Measurements from ENCODE around the gene PTPN12. TPM values are rescaled to one million over a fixed set of nuclear protein-coding genes. Genes with fewer than 3 reads are reported as not detected.
"Not testable (repeated sequence)": the region's sequence is repeated elsewhere in the genome, so short reads cannot be mapped to it uniquely, and the experiment has no call there.

The PTPN12 gene
- 10 to 100 TPM; 33.8 to 84.3 TPM for total RNA-seq

DNA sequence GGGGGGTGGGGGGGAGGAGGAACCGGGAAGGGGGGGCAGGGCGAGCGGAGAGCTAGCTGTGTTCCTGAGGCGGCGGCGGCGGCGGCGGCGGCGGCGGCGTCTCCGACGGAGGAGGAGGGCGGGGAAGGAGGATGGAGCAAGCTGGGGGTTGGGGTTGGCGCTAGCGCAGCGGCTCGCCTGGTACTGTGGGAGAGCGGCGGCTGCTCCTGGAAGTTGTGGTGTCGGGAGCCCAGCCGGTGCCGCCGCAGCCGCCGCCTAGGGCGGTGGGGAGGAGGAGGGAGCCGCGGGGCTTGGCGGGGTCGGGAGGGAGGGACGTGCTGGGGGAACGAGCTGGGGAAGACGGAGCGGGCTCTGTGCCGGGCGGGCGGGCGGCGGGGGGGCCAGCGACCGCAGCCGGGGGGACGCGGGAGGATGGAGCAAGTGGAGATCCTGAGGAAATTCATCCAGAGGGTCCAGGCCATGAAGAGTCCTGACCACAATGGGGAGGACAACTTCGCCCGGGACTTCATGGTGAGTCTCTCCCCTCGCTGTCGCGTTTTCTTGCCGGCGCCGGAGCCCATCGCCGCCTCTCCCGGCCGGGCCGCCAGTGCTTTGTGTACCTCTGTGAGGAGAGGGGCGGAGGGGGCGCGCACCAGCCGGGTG, at the start of gene PTPN12:
PTPN12 (plus strand) TSS at position 160 of the 642 bp plus-strand sequence; CDS start at position 412, 252 bp downstream.
- Mint-ChIP-seq H3K36me3 (no peaks in the 10 kb centered on the region), H3K9me3 (no peaks in the 10 kb centered on the region), H3K27ac (peak within 1 kb of the TSS; percentile 77 to 85), H3K27me3 (no peaks in the 10 kb centered on the region), H3K4me3 (peak within 1 kb of the TSS; percentile 87), H3K4me1 (ENCODE audit: low read depth in 2 of 2) (peaks cover 27 to 39% of the 10 kb centered on the region in 2 donors)
- DNase-seq (ENCODE audit: low spot score): no peak
- ATAC-seq: peak; percentile 73 to 78

DNA sequence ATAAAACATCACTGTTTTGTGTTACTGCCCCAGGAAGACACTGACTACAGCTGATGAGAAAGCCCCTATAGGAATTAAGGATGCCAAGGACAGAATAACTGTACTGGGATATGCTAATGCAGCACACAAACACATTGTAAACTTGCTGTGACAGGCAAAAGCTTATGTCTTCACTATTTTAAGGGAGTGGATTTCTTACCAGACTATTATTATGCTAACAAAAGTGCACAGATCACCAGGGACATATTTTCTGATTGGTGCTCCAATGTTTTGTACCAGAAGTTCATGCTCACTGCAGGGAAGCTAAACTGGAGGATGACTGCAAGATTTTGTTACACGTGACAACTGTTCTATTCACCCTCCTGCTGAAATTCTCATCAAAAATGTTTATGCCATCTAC, 48.1 kb upstream of the PTPN12 start:
- no peak overlapping the region for H3K27ac Mint-ChIP-seq
- H3K9me3 Mint-ChIP-seq: no peaks in the 10 kb centered on the region
- H3K27me3 Mint-ChIP-seq: no peaks in the 10 kb centered on the region
- no peak for ATAC-seq
- DNase-seq (ENCODE audit: low spot score): no peak
- peaks cover 7% of the 10 kb centered on the region for H3K36me3 Mint-ChIP-seq
- H3K4me3 Mint-ChIP-seq: no peak overlapping the region
- H3K4me1 Mint-ChIP-seq (ENCODE audit: low read depth in 2 of 2): no peaks in the 10 kb centered on the region

- H3K4me3 Mint-ChIP-seq: no peak overlapping the region
- peaks cover 7% of the 10 kb centered on the region for H3K36me3 Mint-ChIP-seq
- no peak overlapping the region for H3K27ac Mint-ChIP-seq
- ATAC-seq (no peak), DNase-seq (ENCODE audit: low spot score) (no peak)
- peaks cover 8 to 10% of the 10 kb centered on the region in 2 donors for H3K4me1 Mint-ChIP-seq (ENCODE audit: low read depth in 2 of 2)
- H3K27me3 Mint-ChIP-seq: no peaks in the 10 kb centered on the region
- no peaks in the 10 kb centered on the region for H3K9me3 Mint-ChIP-seq
These were observed 40.0 kb upstream of the PTPN12 start for GRCh38 chr7:77497079-77497478.

- Mint-ChIP-seq H3K36me3 (peaks cover under 1% of the 10 kb centered on the region), H3K27me3 (no peaks in the 10 kb centered on the region), H3K4me1 (ENCODE audit: low read depth in 2 of 2) (peaks cover 8 to 10% of the 10 kb centered on the region in 2 donors), H3K27ac (no peak overlapping the region), H3K4me3 (no peak overlapping the region), H3K9me3 (no peaks in the 10 kb centered on the region)
- ATAC-seq (no peak), DNase-seq (ENCODE audit: low spot score) (no peak)
These were observed 38.3 kb upstream of the PTPN12 start for GRCh38 chr7:77498659-77499379.

GRCh38 chr7:77501192-77501515, 35.9 kb upstream of the PTPN12 start:
- no peaks in the 10 kb centered on the region for H3K27me3 Mint-ChIP-seq
- no peaks in the 10 kb centered on the region for H3K36me3 Mint-ChIP-seq
- H3K27ac Mint-ChIP-seq: peak overlapping the region in 1 of 2 donors; percentile 55
- no peak for ATAC-seq
- H3K4me3 Mint-ChIP-seq: no peak overlapping the region
- H3K4me1 Mint-ChIP-seq (ENCODE audit: low read depth in 2 of 2): peaks cover 8 to 10% of the 10 kb centered on the region in 2 donors
- no peak for DNase-seq (ENCODE audit: low spot score)
- peaks cover 3% of the 10 kb centered on the region for H3K9me3 Mint-ChIP-seq

- Mint-ChIP-seq H3K36me3 (no peaks in the 10 kb centered on the region), H3K4me3 (no peak overlapping the region), H3K9me3 (peaks cover 3% of the 10 kb centered on the region), H3K4me1 (ENCODE audit: low read depth in 2 of 2) (peaks cover 8 to 10% of the 10 kb centered on the region in 2 donors), H3K27me3 (no peaks in the 10 kb centered on the region), H3K27ac (no peak overlapping the region)
- ATAC-seq: no peak
- DNase-seq (ENCODE audit: low spot score): no peak
These were observed 32.1 kb upstream of the PTPN12 start for GRCh38 chr7:77504951-77505350.

- H3K27ac Mint-ChIP-seq: no peak overlapping the region
- ATAC-seq (no peak), DNase-seq (ENCODE audit: low spot score) (no peak)
- no peaks in the 10 kb centered on the region for H3K4me1 Mint-ChIP-seq (ENCODE audit: low read depth in 2 of 2)
- H3K4me3 Mint-ChIP-seq: no peak overlapping the region
- peaks cover 3% of the 10 kb centered on the region for H3K9me3 Mint-ChIP-seq
- H3K36me3 Mint-ChIP-seq: no peaks in the 10 kb centered on the region
- no peaks in the 10 kb centered on the region for H3K27me3 Mint-ChIP-seq
These were observed 30.2 kb upstream of the PTPN12 start for GRCh38 chr7:77506899-77507298.

- not testable (repeated sequence) for H3K36me3 Mint-ChIP-seq; H3K9me3 Mint-ChIP-seq; H3K27me3 Mint-ChIP-seq; H3K4me1 Mint-ChIP-seq (ENCODE audit: low read depth in 2 of 2); DNase-seq (ENCODE audit: low spot score); H3K27ac Mint-ChIP-seq; H3K4me3 Mint-ChIP-seq; ATAC-seq
These were observed 24.0 kb upstream of the PTPN12 start for GRCh38 chr7:77513002-77513670.

- no peak overlapping the region for H3K4me3 Mint-ChIP-seq
- no peaks in the 10 kb centered on the region for H3K9me3 Mint-ChIP-seq
- no peak for DNase-seq (ENCODE audit: low spot score)
- no peaks in the 10 kb centered on the region for H3K36me3 Mint-ChIP-seq
- H3K27ac Mint-ChIP-seq: no peak overlapping the region
- H3K4me1 Mint-ChIP-seq (ENCODE audit: low read depth in 2 of 2): no peaks in the 10 kb centered on the region
- ATAC-seq: no peak
- H3K27me3 Mint-ChIP-seq: no peaks in the 10 kb centered on the region
These were observed 21.0 kb upstream of the PTPN12 start for GRCh38 chr7:77516085-77516484.

- Mint-ChIP-seq H3K27ac (no peak overlapping the region), H3K4me1 (ENCODE audit: low read depth in 2 of 2) (peaks cover 0 to 3% of the 10 kb centered on the region in 2 donors), H3K36me3 (no peaks in the 10 kb centered on the region), H3K9me3 (no peaks in the 10 kb centered on the region), H3K27me3 (no peaks in the 10 kb centered on the region), H3K4me3 (no peak overlapping the region)
- DNase-seq (ENCODE audit: low spot score): no peak
- no peak for ATAC-seq
These were observed 16.8 kb upstream of the PTPN12 start for GRCh38 chr7:77520261-77520660.

DNA sequence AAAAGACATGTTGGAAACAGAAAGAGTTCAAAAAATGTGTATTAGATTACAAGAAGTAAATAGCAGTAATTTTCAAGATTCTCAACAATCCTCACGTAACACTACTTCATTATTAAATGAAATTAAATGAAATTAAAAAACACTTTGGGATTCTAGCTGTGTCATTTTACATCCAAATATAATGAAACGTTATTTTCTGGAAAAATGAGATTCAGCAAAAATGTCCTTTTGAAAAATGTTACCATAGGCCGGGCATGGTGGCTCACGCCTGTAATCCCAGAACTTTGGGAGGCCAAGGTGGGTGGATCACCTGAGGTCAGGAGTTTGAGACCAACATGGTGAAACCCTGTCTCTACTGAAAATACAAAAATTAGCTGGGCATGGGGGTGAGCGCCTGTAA, 15.6 kb upstream of the PTPN12 start:
- ATAC-seq; H3K36me3 Mint-ChIP-seq; H3K4me3 Mint-ChIP-seq; DNase-seq (ENCODE audit: low spot score); H3K27me3 Mint-ChIP-seq; H3K4me1 Mint-ChIP-seq (ENCODE audit: low read depth in 2 of 2); H3K9me3 Mint-ChIP-seq; H3K27ac Mint-ChIP-seq: not testable (repeated sequence)

GRCh38 chr7:77524731-77525130, 12.4 kb upstream of the PTPN12 start:
- Mint-ChIP-seq H3K27me3 (no peaks in the 10 kb centered on the region), H3K27ac (no peak overlapping the region), H3K36me3 (no peaks in the 10 kb centered on the region), H3K4me3 (no peak overlapping the region), H3K9me3 (no peaks in the 10 kb centered on the region), H3K4me1 (ENCODE audit: low read depth in 2 of 2) (peaks cover 0 to 3% of the 10 kb centered on the region in 2 donors)
- ATAC-seq (no peak), DNase-seq (ENCODE audit: low spot score) (no peak)

GRCh38 chr7:77525231-77525630, 11.9 kb upstream of the PTPN12 start:
- H3K36me3 Mint-ChIP-seq: no peaks in the 10 kb centered on the region
- H3K9me3 Mint-ChIP-seq: no peaks in the 10 kb centered on the region
- no peaks in the 10 kb centered on the region for H3K27me3 Mint-ChIP-seq
- DNase-seq (ENCODE audit: low spot score): no peak
- no peak overlapping the region for H3K27ac Mint-ChIP-seq
- ATAC-seq: no peak
- peaks cover 0 to 7% of the 10 kb centered on the region in 2 donors for H3K4me1 Mint-ChIP-seq (ENCODE audit: low read depth in 2 of 2)
- no peak overlapping the region for H3K4me3 Mint-ChIP-seq

- Mint-ChIP-seq H3K36me3 (no peaks in the 10 kb centered on the region), H3K4me1 (ENCODE audit: low read depth in 2 of 2) (peaks cover 7 to 19% of the 10 kb centered on the region in 2 donors), H3K27ac (no peak overlapping the region), H3K9me3 (no peaks in the 10 kb centered on the region), H3K27me3 (no peaks in the 10 kb centered on the region), H3K4me3 (no peak overlapping the region)
- ATAC-seq (no peak), DNase-seq (ENCODE audit: low spot score) (no peak)
These were observed 8.7 kb upstream of the PTPN12 start for GRCh38 chr7:77528368-77528767.
